HepG2 (cell line): Measurements from ENCODE around the gene LGALS1. TPM values are rescaled to one million over a fixed set of nuclear protein-coding genes. Genes with fewer than 3 reads are reported as not detected.

Experiments used
- ATAC-seq: fragments of 200-7000 bp; cut with Tn5 transposase; 3 replicates; pipeline ENCODE4 v1.9.1; 2020; ENCODE audit warnings: mild to moderate bottlenecking, moderate library complexity
- BruUV-seq: library from RNA; stranded (reverse); fragments of 400-500 nt; replicated peaks from 2 replicates; lab custom pipeline; 2021; lab: Mats Ljungman, UMichigan
- CTCF ChIA-PET: fragments of 300-600 bp; formaldehyde crosslinking; extraction: SDS; loops from one replicate; lab custom pipeline; 2021; ENCODE audit warnings: low total read pairs, inconsistent platforms, low intra/inter-chr PET ratio; lab: Yijun Ruan, JAX
- POLR2A ChIA-PET: fragments of 350-600 bp; sonication (Branson Sonifier 250); formaldehyde crosslinking; loops from one replicate; lab custom pipeline; 2020; ENCODE audit warnings: antibody characterized with exemption, inconsistent platforms; lab: Yijun Ruan, JAX
- DNase-seq: peaks from one replicate; pipeline ENCODE4 v3.0.0-alpha.2; 2015; ENCODE audit warnings: low spot score
- FAIRE-seq: peaks from 3 replicates; lab custom pipeline; 2011; peaks lifted over from hg19 to GRCh38; lab: Jason Lieb, UNC
- H2AFZ ChIP-seq: one replicate; pipeline ENCODE4 v1.6.1; 2011; ENCODE audit warnings: low read length, inconsistent platforms
- H3K27ac ChIP-seq: fragments of 300-600 bp; 3 replicates; pipeline ENCODE4 v1.8.0; 2011; ENCODE audit warnings: mixed run types, mild to moderate bottlenecking, mixed read lengths, low read length, inconsistent platforms; ENCODE audit not compliant: insufficient read depth; ENCODE audit errors: extremely low read length
- H3K27me3 ChIP-seq, 2 experiments: fragments of 200-600 bp in 1 of 2; 2 replicates in 1 of 2; 3 replicates in 1 of 2; pipeline versions ENCODE4 v1.6.0 to v1.8.0; 2011; ENCODE audit warnings: low read length in 2 of 2, mild to moderate bottlenecking in 2 of 2, moderate library complexity in 2 of 2, inconsistent platforms in 1 of 2; ENCODE audit not compliant: insufficient read depth in 2 of 2, control insufficient read depth in 1 of 2
- H3K36me3 ChIP-seq, 2 experiments: fragments of 200-600 bp in 1 of 2; replicated peaks in 1 of 2; 2 replicates in 1 of 2; 3 replicates in 1 of 2; pipeline versions ENCODE4 v1.5.1 to v1.8.0; 2011; ENCODE audit warnings: low read length in 2 of 2, inconsistent platforms in 1 of 2; ENCODE audit not compliant: insufficient read depth in 2 of 2, control insufficient read depth in 1 of 2
- H3K4me1 ChIP-seq: 2 replicates; pipeline ENCODE4 v1.5.1; 2012; ENCODE audit warnings: low read length, inconsistent platforms; ENCODE audit not compliant: insufficient read depth
- H3K4me2 ChIP-seq: 2 replicates; pipeline ENCODE4 v1.6.0; 2011; ENCODE audit warnings: low read depth, low read length, inconsistent platforms
- H3K4me3 ChIP-seq, 3 experiments: fragments of 200-600 bp in 1 of 3; sonication (generic), shearing (Covaris generic) in 1 of 3; replicated peaks in 1 of 3; 2 replicates each; pipeline ENCODE4 v1.5.1; 2011 to 2016; ENCODE audit warnings: low read length in 3 of 3, inconsistent platforms in 2 of 3, low read depth in 2 of 3, mild to moderate bottlenecking in 2 of 3, control low read depth in 1 of 3, mixed read lengths in 1 of 3; ENCODE audit not compliant: insufficient read depth in 1 of 3
- H3K79me2 ChIP-seq: one replicate; pipeline ENCODE4 v1.6.1; 2011; ENCODE audit warnings: low read length, inconsistent platforms; ENCODE audit not compliant: insufficient read depth
- H3K9ac ChIP-seq: 2 replicates; pipeline ENCODE4 v1.6.0; 2011; ENCODE audit warnings: mild to moderate bottlenecking, low read depth, low read length, inconsistent platforms; ENCODE audit not compliant: insufficient read depth
- H3K9me3 ChIP-seq: 2 replicates; pipeline ENCODE4 v1.5.1; 2012; ENCODE audit warnings: mild to moderate bottlenecking, low read length
- H4K20me1 ChIP-seq: 2 replicates; pipeline ENCODE4 v1.6.0; 2011; ENCODE audit warnings: inconsistent platforms, mild to moderate bottlenecking, low read length, moderate library complexity; ENCODE audit not compliant: insufficient read depth
- GATA4 ChIP-seq: sonication (generic); IDR thresholded peaks from 2 replicates; pipeline ENCODE4 v1.6.1; 2016; ENCODE audit warnings: antibody characterized with exemption, low read depth, borderline replicate concordance
- HDAC2 ChIP-seq: sonication (generic); formaldehyde crosslinking; IDR thresholded peaks from 2 replicates; pipeline ENCODE4 v1.4.0; 2020; ENCODE audit warnings: missing genetic modification reagents
- HOXA9 ChIP-seq: sonication (generic); formaldehyde crosslinking; IDR thresholded peaks from 2 replicates; pipeline ENCODE4 v1.8.1; 2022; ENCODE audit warnings: missing genetic modification reagents, mild to moderate bottlenecking, moderate library complexity, borderline replicate concordance
- POLR2G ChIP-seq: fragments of 200-400 bp; formaldehyde crosslinking; IDR thresholded peaks from 2 replicates; pipeline ENCODE4 v1.6.1; 2018; ENCODE audit warnings: mild to moderate bottlenecking, low read depth, low read length, moderate library complexity
- ZKSCAN5 ChIP-seq: sonication (generic); formaldehyde crosslinking; IDR thresholded peaks from 2 replicates; pipeline ENCODE4 v1.5.1; 2020; ENCODE audit warnings: mild to moderate bottlenecking, missing genetic modification reagents
- WGBS: methylation state at CpG from one replicate; pipeline ENCODE4 v1.1.6; 2017; ENCODE audit warnings: low lambda C conversion rate; 5-methylcytosine and 5-hydroxymethylcytosine counted together
- in situ Hi-C: cut with HindIII; loops from 2 replicates; pipeline ENCODE4 v1.10.0; 2017; ENCODE audit warnings: low pct_unique_long_range_greater_than_20kb; ENCODE audit not compliant: extremely low pct_ligation_motif_present
- intact Hi-C: fragments of 100-400 bp; cut with micrococcal nuclease; formaldehyde crosslinking; loops from one replicate; pipeline ENCODE4 v1.10.0; 2022; ENCODE audit not compliant: unreplicated experiment
- polyA plus RNA-seq, 8 experiments: library from polyadenylated mRNA; depleted of rRNA in 3 of 8; stranded (reverse) in 7 of 8; unstranded in 1 of 8; fragments of >200 nt; fragmentation: Illumina TruSeq in 4 of 8; extraction: Trizol in 4 of 8; gene quantifications; 2 replicates each; pipeline versions ENCODE4 v1.2.1 to v1.2.3, GENCODE V29; 2011 to 2016; ENCODE audit warnings: low read depth in 4 of 8, missing spikeins in 1 of 8, mixed read lengths in 1 of 8; ENCODE audit not compliant: insufficient read depth in 1 of 8
- total RNA-seq, 5 experiments: library from RNA; depleted of rRNA; stranded (reverse); fragments of >200 nt; fragmentation: Illumina TruSeq; extraction: Trizol; gene quantifications; 2 replicates each; pipeline ENCODE4 v1.2.3, GENCODE V29; 2016; ENCODE audit warnings: low read depth in 1 of 5

The LGALS1 gene
- total and polyA plus RNA-seq, 2 of the 13 experiments (the other 11 are each of a cell fraction or from before 2014, with no cell fraction given) = 103 to 858 TPM

DNA sequence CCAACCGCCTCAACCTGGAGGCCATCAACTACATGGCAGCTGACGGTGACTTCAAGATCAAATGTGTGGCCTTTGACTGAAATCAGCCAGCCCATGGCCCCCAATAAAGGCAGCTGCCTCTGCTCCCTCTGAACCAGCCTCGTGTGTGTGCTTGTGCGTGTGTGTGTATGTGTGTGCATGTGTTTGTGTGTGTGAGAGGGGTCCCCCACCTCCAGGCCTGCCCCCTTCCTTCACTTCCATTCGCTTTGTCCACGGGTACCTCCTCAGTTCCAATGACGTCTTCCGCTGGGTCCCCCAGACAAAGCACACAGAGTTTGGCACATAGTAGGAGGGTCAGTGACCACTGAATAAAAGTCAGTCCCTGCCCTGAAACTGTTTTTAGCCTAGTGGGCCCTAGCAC, 4.2 kb downstream of the LGALS1 start:
- Histone ChIP-seq H4K20me1 (no peaks in the 10 kb centered on the region), H3K27me3 (no peaks in the 10 kb centered on the region), H2AFZ (no peak overlapping the region), H3K4me3 (no peak overlapping the region), H3K9me3 (no peaks in the 10 kb centered on the region), H3K36me3 (peaks cover 0 to 2% of the 10 kb centered on the region in 2 experiments; a peak in 1 of 5 replicates), H3K4me2 (no peak overlapping the region), H3K27ac (no peak overlapping the region), H3K4me1 (peaks cover 63% of the 10 kb centered on the region), H3K79me2 (no peaks in the 10 kb centered on the region), H3K9ac (no peak overlapping the region)
- in situ Hi-C loops (no loop called here), intact Hi-C loops (loop anchor here (5.0 kb wide), 3 partner anchors 57 to 142 kb away; no protein-coding TSS in a partner anchor)
- TF ChIP-seq ZKSCAN5 (CRISPR knock-in tag) (no peak), HOXA9 (CRISPR knock-in tag) (no peak), GATA4 (no peak), HDAC2 (CRISPR knock-in tag) (no peak)
- CTCF ChIA-PET = interaction anchor here (2.5 kb wide), 1 partner anchor 56 kb away, joined by 11 read pairs; no protein-coding TSS in a partner anchor
- BruUV-seq = no TSS peak
- FAIRE-seq (no peak), ATAC-seq (no peak), DNase-seq (no peak)
- POLR2A ChIA-PET = no interaction called here
- 90% methylated on average over 6 of the region's 8 CpGs for WGBS

DNA sequence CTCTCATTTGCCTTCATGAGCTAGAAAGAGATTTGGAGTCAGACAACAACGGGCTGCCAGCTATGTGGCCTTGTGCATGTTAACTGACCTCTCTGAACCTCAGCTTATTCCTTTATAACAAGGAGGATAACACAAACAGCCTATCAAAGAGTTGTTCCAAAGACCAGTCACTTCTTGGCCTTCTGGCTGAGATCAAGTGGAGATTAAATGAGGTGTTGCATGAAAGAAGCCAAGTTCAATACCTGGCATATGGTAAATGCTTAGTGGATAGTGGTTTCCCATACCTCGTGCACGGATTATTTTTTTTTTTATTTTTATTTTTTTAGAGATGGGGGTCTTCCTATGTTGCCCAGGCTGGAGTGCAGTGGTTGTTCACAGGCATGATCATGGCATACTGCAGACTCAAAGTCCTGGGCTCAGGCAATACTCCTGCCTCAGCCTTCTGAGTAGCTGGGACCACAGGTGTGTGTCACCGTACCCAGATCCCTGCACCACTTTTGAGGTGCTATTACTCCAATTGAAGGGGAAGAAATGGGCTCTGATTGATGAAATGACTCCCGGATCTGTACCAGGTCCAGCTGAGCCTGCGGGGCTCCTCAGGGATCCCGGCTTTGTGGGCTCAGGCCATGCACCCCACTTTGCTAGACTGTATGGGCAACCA, 4.9 kb downstream of the LGALS1 start:
- intact Hi-C loops = loop anchor here (5.0 kb wide), 3 partner anchors 57 to 143 kb away; no protein-coding TSS in a partner anchor

More for the DNA sequence above, 4.9 kb downstream of the LGALS1 start:
- no peak overlapping the region for H3K27ac ChIP-seq
- FAIRE-seq = no peak
- no peaks in the 10 kb centered on the region for H3K79me2 ChIP-seq
- no peaks in the 10 kb centered on the region for H3K27me3 ChIP-seq
- H3K4me2 ChIP-seq = no peak overlapping the region
- 84% methylated on average over 7 of the region's 7 CpGs for WGBS
- DNase-seq = no peak
- no peak overlapping the region for H2AFZ ChIP-seq
- H3K36me3 ChIP-seq = peaks cover 0 to 2% of the 10 kb centered on the region in 2 experiments; a peak in 1 of 5 replicates
- no peak overlapping the region for H3K9ac ChIP-seq
- no peaks in the 10 kb centered on the region for H3K9me3 ChIP-seq
- ChIA-PET CTCF (interaction anchor here (1.2 to 3.0 kb wide), 3 partner anchors 20 to 57 kb away, joined by 3 to 21 read pairs (median 11); no protein-coding TSS in a partner anchor), POLR2A (interaction anchor here (2.2 kb wide), 2 partner anchors 22 to 37 kb away, joined by 7 to 14 read pairs; partner anchors contain the start of gene PDXP)
- H4K20me1 ChIP-seq = no peaks in the 10 kb centered on the region
- peaks cover 65% of the 10 kb centered on the region for H3K4me1 ChIP-seq
- no peak overlapping the region for H3K4me3 ChIP-seq
- in situ Hi-C loops = no loop called here
- BruUV-seq = no TSS peak
- TF ChIP-seq ZKSCAN5 (CRISPR knock-in tag) (no peak), POLR2G (peak; percentile 25; the same call in 1 of the 2 replicates)
- no peak for ATAC-seq
